Large intestine (tissue), 3 donors: ENCODE measurements around the gene HYDIN. TPM values are rescaled to one million over a fixed set of nuclear protein-coding genes. Genes with fewer than 3 reads are reported as not detected.

Experiments used
- DNase-seq, 2 donors: peaks; one replicate each; pipeline versions ENCODE4 v3.0.0 to v3.0.0-alpha.2; 2013
- H3K27ac ChIP-seq: one replicate; pipeline ENCODE4 v1.5.1; 2013; ENCODE audit warnings: low read length
- H3K27me3 ChIP-seq: 2 replicates; pipeline ENCODE4 v1.6.1; 2013; ENCODE audit warnings: low read length; ENCODE audit not compliant: control insufficient read depth, insufficient read depth
- H3K36me3 ChIP-seq: 2 replicates; pipeline ENCODE4 v1.6.1; 2013; ENCODE audit warnings: low read length; ENCODE audit not compliant: control insufficient read depth, insufficient read depth
- H3K4me1 ChIP-seq: one replicate; pipeline ENCODE4 v1.6.1; 2013; ENCODE audit warnings: low read length; ENCODE audit not compliant: control insufficient read depth, insufficient read depth
- H3K4me3 ChIP-seq: one replicate; pipeline ENCODE4 v1.5.1; 2013; ENCODE audit warnings: low read length
- H3K9me3 ChIP-seq: one replicate; pipeline ENCODE4 v1.6.1; 2013; ENCODE audit warnings: mild to moderate bottlenecking, low read depth, low read length, moderate library complexity; ENCODE audit not compliant: control insufficient read depth
- whole genome bisulfite sequencing: methylation state at CpG from one replicate; pipeline ENCODE4 v1.1.5; 2013; ENCODE audit warnings: low lambda C conversion rate; ENCODE audit not compliant: insufficient coverage; 5-methylcytosine and 5-hydroxymethylcytosine counted together
- polyA plus RNA-seq: library from polyadenylated mRNA; unstranded; fragments of 120-200 nt; gene quantifications from one replicate; pipeline ENCODE4 v1.2.1, GENCODE V29; 2013

HYDIN gene
- polyA plus RNA-seq, 1 donor: 3.2 TPM

- Histone ChIP-seq H3K36me3 (no peaks in the 10 kb centered on the region), H3K4me3 (no peak overlapping the region), H3K9me3 (no peaks in the 10 kb centered on the region), H3K27ac (no peak overlapping the region), H3K27me3 (no peaks in the 10 kb centered on the region), H3K4me1 (no peaks in the 10 kb centered on the region)
- WGBS: no CpG with 5 or more reads among the region's 6 CpGs
- DNase-seq: peak in 1 of 2 donors; percentile 9
Observed at GRCh38 chr16:71255721-71256120, 25.2 kb upstream of the HYDIN start.

GRCh38 chr16:71254832-71255525, 24.5 kb upstream of the HYDIN start:
- Histone ChIP-seq H3K4me1 (no peaks in the 10 kb centered on the region), H3K9me3 (no peaks in the 10 kb centered on the region), H3K4me3 (no peak overlapping the region), H3K27ac (no peak overlapping the region), H3K36me3 (no peaks in the 10 kb centered on the region), H3K27me3 (no peaks in the 10 kb centered on the region)
- no CpG with 5 or more reads among the region's 4 CpGs for WGBS
- DNase-seq: no peak

- H3K4me1 ChIP-seq: no peaks in the 10 kb centered on the region
- DNase-seq: no peak
- H3K4me3 ChIP-seq: no peak overlapping the region
- 95% methylated on average over 3 of the region's 5 CpGs for WGBS
- no peaks in the 10 kb centered on the region for H3K27me3 ChIP-seq
- H3K9me3 ChIP-seq: no peaks in the 10 kb centered on the region
- H3K27ac ChIP-seq: no peak overlapping the region
- H3K36me3 ChIP-seq: no peaks in the 10 kb centered on the region
Observed at GRCh38 chr16:71250461-71251235, 20.1 kb upstream of the HYDIN start.

- Histone ChIP-seq H3K4me1 (no peaks in the 10 kb centered on the region), H3K36me3 (no peaks in the 10 kb centered on the region), H3K4me3 (no peak overlapping the region), H3K9me3 (no peaks in the 10 kb centered on the region), H3K27me3 (no peaks in the 10 kb centered on the region), H3K27ac (no peak overlapping the region)
- no peak for DNase-seq
- WGBS: no CpG with 5 or more reads among the region's 1 CpG
Observed at GRCh38 chr16:71249399-71249798, 18.9 kb upstream of the HYDIN start.

- H3K4me3 ChIP-seq: no peak overlapping the region
- H3K36me3 ChIP-seq: no peaks in the 10 kb centered on the region
- DNase-seq: no peak
- peaks cover 11% of the 10 kb centered on the region for H3K4me1 ChIP-seq
- 89% methylated on average over 1 of the region's 7 CpGs for WGBS
- no peak overlapping the region for H3K27ac ChIP-seq
- no peaks in the 10 kb centered on the region for H3K27me3 ChIP-seq
- H3K9me3 ChIP-seq: no peaks in the 10 kb centered on the region
Observed at GRCh38 chr16:71247478-71247877, 17.0 kb upstream of the HYDIN start.

- DNase-seq: no peak
- no peak overlapping the region for H3K4me3 ChIP-seq
- no peaks in the 10 kb centered on the region for H3K36me3 ChIP-seq
- no peaks in the 10 kb centered on the region for H3K27me3 ChIP-seq
- peaks cover 19% of the 10 kb centered on the region for H3K4me1 ChIP-seq
- no peak overlapping the region for H3K27ac ChIP-seq
- no peaks in the 10 kb centered on the region for H3K9me3 ChIP-seq
Observed at GRCh38 chr16:71246309-71246708, 15.8 kb upstream of the HYDIN start.

GRCh38 chr16:71244521-71244920, 14.0 kb upstream of the HYDIN start:
- no peak overlapping the region for H3K27ac ChIP-seq
- no CpG with 5 or more reads among the region's 1 CpG for WGBS
- no peaks in the 10 kb centered on the region for H3K36me3 ChIP-seq
- no peaks in the 10 kb centered on the region for H3K9me3 ChIP-seq
- H3K4me1 ChIP-seq: peaks cover 19% of the 10 kb centered on the region
- no peak for DNase-seq
- no peaks in the 10 kb centered on the region for H3K27me3 ChIP-seq
- H3K4me3 ChIP-seq: no peak overlapping the region

GRCh38 chr16:71242601-71243000, 12.1 kb upstream of the HYDIN start:
- Histone ChIP-seq H3K27me3 (no peaks in the 10 kb centered on the region), H3K9me3 (no peaks in the 10 kb centered on the region), H3K4me3 (no peak overlapping the region), H3K36me3 (no peaks in the 10 kb centered on the region), H3K27ac (peak overlapping the region; percentile 1), H3K4me1 (peaks cover 19% of the 10 kb centered on the region)
- WGBS: no CpG with 5 or more reads among the region's 3 CpGs
- DNase-seq: peak; percentile 47 to 81

- Histone ChIP-seq H3K36me3 (no peaks in the 10 kb centered on the region), H3K27me3 (no peaks in the 10 kb centered on the region), H3K4me1 (peaks cover 19% of the 10 kb centered on the region), H3K9me3 (no peaks in the 10 kb centered on the region), H3K27ac (no peak overlapping the region), H3K4me3 (no peak overlapping the region)
- DNase-seq: no peak
- 80% methylated on average over 1 of the region's 4 CpGs for WGBS
Observed at GRCh38 chr16:71242036-71242435, 11.5 kb upstream of the HYDIN start.

GRCh38 chr16:71229344-71229743, 1.2 kb downstream of the HYDIN start:
- Histone ChIP-seq H3K4me3 (no peak overlapping the region), H3K4me1 (no peaks in the 10 kb centered on the region), H3K27ac (no peak overlapping the region), H3K27me3 (peaks cover 5% of the 10 kb centered on the region), H3K9me3 (no peaks in the 10 kb centered on the region), H3K36me3 (no peaks in the 10 kb centered on the region)
- WGBS: 100% methylated on average over 1 of the region's 1 CpG
- DNase-seq: no peak
